ENCODE data around the gene PRAMEF9.
"Not testable (repeated sequence)": the region's sequence is repeated elsewhere in the genome, so short reads cannot be mapped to it uniquely, and the experiment has no call there.

The PRAMEF9 gene
- total RNA-seq, result 0 to 0.05 (median 0) reads per million in 17 experiments

GRCh38 chr1:13171548-13171947 lies at the start of gene PRAMEF9:
Gene PRAMEF9, plus strand, starts transcription at chr1:13171848. Its CDS starts 3,433 bp downstream, at chr1:13175281.
- not testable (repeated sequence) for DNase-seq

DNA sequence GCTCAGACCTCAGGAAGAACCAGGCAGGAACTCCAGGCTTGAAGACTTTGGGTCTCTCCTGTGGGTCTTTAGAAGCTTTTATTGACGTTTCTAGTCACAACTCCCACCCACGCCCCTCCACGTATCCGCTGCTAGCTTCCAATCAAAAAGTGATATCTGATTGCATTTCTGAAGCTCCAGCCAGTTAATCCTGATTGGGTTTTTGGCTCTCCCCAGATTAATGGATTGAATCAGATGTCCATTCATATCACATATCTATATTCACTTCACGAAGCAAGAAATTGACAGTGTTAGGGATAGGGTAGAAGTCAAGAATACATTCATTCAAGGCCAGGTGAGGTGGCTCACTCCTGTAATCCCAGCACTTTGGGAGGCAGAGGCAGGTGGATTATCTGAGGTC lies 15.7 kb upstream of the PRAMEF9 start, which contains the start of gene PRAMEF26:
TSS of gene PRAMEF26 (minus strand) at position 101 of the 400 bp plus-strand sequence. CDS start 2,914 bp downstream, outside the sequence.
- DNase-seq, result not testable (repeated sequence)

- DNase-seq, result not testable (repeated sequence)
Observed at GRCh38 chr1:13165531-13165930, 6.1 kb upstream of the PRAMEF9 start, which contains the start of gene HNRNPCL4. Gene HNRNPCL4, minus strand, starts transcription at chr1:13165631. Its CDS starts 164 bp downstream, at chr1:13165467.

- not testable (repeated sequence) for DNase-seq
Observed at GRCh38 chr1:13201309-13201708, 29.7 kb downstream of the PRAMEF9 start, which contains the start of gene PRAMEF13. Gene PRAMEF13, minus strand, starts transcription at chr1:13201409. Its CDS starts 1,820 bp downstream, at chr1:13199589.

GRCh38 chr1:13208712-13209111 lies 37.1 kb downstream of the PRAMEF9 start:
- DNase-seq, result not testable (repeated sequence)

DNA sequence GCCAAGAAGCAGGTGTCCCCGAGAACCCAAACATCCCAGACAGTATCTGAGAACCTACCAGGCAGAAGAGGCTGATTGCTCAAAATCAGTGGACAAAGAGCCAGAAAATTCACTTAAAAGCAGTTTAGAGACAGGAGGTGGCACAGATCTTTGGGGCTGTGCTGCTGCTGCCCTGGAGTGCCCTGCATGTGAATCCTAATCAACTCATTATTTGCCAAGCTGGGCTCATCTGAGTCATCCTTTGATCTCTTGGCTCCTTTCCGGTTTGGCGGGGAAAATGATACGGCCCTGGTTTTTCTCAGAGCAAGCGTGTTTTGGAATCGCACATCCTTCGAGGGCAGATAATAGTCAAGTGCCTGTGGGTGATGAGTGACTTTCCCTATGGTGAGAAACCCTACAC lies 45.0 kb downstream of the PRAMEF9 start:
- not testable (repeated sequence) for DNase-seq

- DNase-seq, result not testable (repeated sequence)
Observed at GRCh38 chr1:13219203-13219602, 47.6 kb downstream of the PRAMEF9 start.

- DNase-seq, result not testable (repeated sequence)
Observed at GRCh38 chr1:13222788-13223187, 51.1 kb downstream of the PRAMEF9 start.

DNA sequence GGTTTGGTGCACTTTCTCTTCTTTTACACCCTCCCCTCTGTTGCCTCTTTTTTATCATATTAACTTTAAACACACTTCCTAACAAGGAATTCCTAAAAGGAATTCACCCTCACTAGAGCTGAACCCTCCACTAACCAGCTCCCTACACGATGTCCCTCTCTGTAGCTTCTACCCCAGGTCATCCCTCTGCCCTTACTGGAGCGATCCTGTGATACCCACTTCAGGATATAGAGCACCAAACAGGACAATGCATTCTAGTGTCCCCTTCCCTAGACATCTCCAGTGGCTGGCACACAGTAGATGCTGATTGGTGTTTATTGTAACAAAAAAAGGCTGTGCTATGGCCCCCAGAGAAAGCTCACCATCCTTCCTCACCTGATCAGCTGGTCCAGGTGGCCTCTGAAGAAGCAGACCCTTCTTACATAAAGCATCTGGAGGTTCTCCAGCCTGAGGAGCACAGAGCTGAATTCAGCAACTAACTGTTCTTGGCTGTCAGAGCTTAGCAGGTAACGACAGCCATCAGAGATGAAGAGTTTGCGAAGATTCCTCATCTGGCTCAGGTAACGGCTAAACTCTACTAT lies 52.9 kb downstream of the PRAMEF9 start:
- DNase-seq, result no peak

GRCh38 chr1:13225675-13226204 lies 54.1 kb downstream of the PRAMEF9 start, which contains the start of gene PRAMEF18:
Gene PRAMEF18, minus strand, starts transcription at chr1:13226154. Its CDS starts 48 bp downstream, at chr1:13226106.
- not testable (repeated sequence) for DNase-seq

GRCh38 chr1:13227271-13228055 lies 55.8 kb downstream of the PRAMEF9 start:
- not testable (repeated sequence) for DNase-seq

DNA sequence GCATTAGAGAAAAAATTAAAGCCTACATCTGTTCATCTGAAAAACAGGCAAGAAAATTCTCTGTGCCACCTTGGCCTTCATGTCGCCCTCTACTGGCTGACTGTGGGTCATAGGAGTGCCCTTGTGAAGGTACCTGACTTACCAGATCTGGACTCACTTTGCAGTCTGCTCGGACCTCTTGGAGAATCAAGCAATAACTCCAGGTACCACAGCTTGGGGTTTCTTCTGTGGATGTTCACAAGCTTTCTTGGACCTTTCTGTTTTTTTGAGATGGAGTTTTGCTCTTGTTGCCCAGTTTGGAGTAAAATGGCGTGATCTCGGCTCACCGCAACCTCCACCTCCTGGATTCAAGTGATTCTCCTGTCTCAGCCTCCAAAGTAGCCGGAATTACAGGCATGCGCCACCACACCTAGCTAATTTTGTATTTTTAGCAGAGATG lies 56.7 kb downstream of the PRAMEF9 start:
- DNase-seq, result peak; percentile 40 to 72 (median 55)

All from suppressor macrophage (primary cell).